ENCODE results near the gene KAZN.

The KAZN gene

GRCh38 chr1:14873677-14874076, 275.2 kb downstream of the KAZN start:
- intact Hi-C loops (cut with micrococcal nuclease): no loop called here
- peaks cover 14% of the 10 kb centered on the region for H3K27me3 Mint-ChIP-seq

GRCh38 chr1:14875524-14876509, 277.3 kb downstream of the KAZN start:
- Mint-ChIP-seq H3K4me3 (no peak overlapping the region), H3K9me3 (no peaks in the 10 kb centered on the region), H3K4me1 (ENCODE audit: low read depth) (peaks cover 11% of the 10 kb centered on the region), H3K27me3 (peaks cover 13% of the 10 kb centered on the region), H3K36me3 (ENCODE audit: low read depth) (no peaks in the 10 kb centered on the region), H3K27ac (no peak overlapping the region)
- intact Hi-C loops (cut with micrococcal nuclease): no loop called here

More at GRCh38 chr1:14873677-14874076, 275.2 kb downstream of the KAZN start:
- Mint-ChIP-seq H3K9me3 (no peaks in the 10 kb centered on the region), H3K36me3 (ENCODE audit: low read depth) (no peaks in the 10 kb centered on the region), H3K4me3 (no peak overlapping the region), H3K4me1 (ENCODE audit: low read depth) (peaks cover 18% of the 10 kb centered on the region), H3K27ac (no peak overlapping the region)

GRCh38 chr1:14876747-14877146, 278.3 kb downstream of the KAZN start:
- Mint-ChIP-seq H3K4me1 (ENCODE audit: low read depth) (peaks cover 1% of the 10 kb centered on the region), H3K4me3 (no peak overlapping the region), H3K27ac (no peak overlapping the region), H3K27me3 (peaks cover 11% of the 10 kb centered on the region), H3K36me3 (ENCODE audit: low read depth) (no peaks in the 10 kb centered on the region), H3K9me3 (no peaks in the 10 kb centered on the region)
- intact Hi-C loops (cut with micrococcal nuclease): no loop called here

GRCh38 chr1:14877224-14877623, 278.7 kb downstream of the KAZN start:
- Mint-ChIP-seq H3K4me3 (no peak overlapping the region), H3K36me3 (ENCODE audit: low read depth) (no peaks in the 10 kb centered on the region), H3K4me1 (ENCODE audit: low read depth) (no peaks in the 10 kb centered on the region), H3K9me3 (no peaks in the 10 kb centered on the region), H3K27ac (no peak overlapping the region), H3K27me3 (peaks cover 11% of the 10 kb centered on the region)
- intact Hi-C loops (cut with micrococcal nuclease): no loop called here

DNA sequence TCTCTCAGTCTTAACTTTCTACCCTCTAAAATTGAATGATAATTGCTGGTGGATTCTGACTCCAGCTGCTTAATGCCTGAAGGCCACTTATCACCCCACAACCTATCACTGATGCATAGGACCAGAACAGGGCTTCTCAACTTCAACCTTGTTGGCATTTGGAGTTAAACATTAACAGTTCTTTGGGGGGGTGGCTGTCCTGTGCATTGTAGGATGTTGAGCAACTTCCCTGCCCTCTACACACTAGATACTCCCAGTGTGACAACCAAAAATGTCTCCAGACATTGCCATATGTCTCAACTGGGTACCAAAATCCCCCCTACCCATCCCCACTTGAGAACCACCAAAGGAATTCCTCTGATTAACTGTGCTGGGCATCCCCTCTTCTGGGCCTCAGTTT, 279.6 kb downstream of the KAZN start:
- Mint-ChIP-seq H3K27me3 (peaks cover 13% of the 10 kb centered on the region), H3K4me3 (no peak overlapping the region), H3K9me3 (no peaks in the 10 kb centered on the region), H3K4me1 (ENCODE audit: low read depth) (no peaks in the 10 kb centered on the region), H3K36me3 (ENCODE audit: low read depth) (no peaks in the 10 kb centered on the region), H3K27ac (no peak overlapping the region)
- intact Hi-C loops (cut with micrococcal nuclease): no loop called here

- Mint-ChIP-seq H3K4me1 (ENCODE audit: low read depth) (no peaks in the 10 kb centered on the region), H3K27me3 (peaks cover 13% of the 10 kb centered on the region), H3K36me3 (ENCODE audit: low read depth) (no peaks in the 10 kb centered on the region), H3K27ac (no peak overlapping the region), H3K9me3 (no peaks in the 10 kb centered on the region), H3K4me3 (no peak overlapping the region)
- intact Hi-C loops (cut with micrococcal nuclease): no loop called here
Observed at GRCh38 chr1:14878951-14879350, 280.5 kb downstream of the KAZN start.

DNA sequence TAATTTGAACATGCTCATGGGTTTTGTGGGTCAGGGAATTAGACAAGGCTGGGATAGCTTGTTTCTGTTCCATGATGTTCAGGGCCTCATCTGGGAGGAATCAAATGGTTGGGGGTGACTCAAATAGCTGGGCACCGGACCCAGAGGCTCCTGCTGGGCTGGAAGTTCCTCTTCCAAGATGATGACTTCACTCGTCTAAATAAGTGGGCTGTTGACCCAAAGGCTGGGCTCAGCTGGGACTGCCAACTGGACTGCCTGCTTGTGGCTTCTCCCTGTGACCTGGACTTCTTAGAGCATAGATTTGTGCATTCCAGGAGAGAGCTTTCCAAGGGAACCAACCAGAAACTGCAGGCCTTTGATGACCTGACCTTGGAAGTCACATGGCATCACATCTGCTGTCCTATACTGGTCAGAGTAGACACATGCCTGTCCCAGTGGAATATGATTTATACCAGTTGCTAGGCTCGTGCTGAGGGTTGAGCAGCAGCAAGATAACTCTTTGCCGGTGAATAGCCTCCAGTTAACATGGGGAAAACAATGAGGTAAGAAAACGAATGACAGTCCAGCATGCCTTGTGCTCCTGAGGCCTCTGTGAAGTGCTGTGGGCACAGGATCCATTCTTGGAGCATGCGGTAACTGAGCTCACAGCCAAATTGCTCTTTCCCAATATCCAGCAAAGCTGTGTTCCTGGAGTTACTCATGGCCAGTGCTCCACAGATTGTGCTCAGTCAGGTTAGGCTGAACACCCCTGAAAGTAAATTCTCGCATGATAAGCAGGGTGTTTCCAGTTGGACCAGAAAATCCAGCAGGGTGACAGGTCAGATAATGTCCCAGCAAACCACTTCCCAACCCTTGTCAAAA, 282.2 kb downstream of the KAZN start:
- H3K27me3 Mint-ChIP-seq: peaks cover 11% of the 10 kb centered on the region

GRCh38 chr1:14881775-14882672, 283.5 kb downstream of the KAZN start:
- no peak overlapping the region for H3K4me3 Mint-ChIP-seq
- no peak overlapping the region for H3K27ac Mint-ChIP-seq
- H3K9me3 Mint-ChIP-seq: no peaks in the 10 kb centered on the region

More for the DNA sequence above, 282.2 kb downstream of the KAZN start:
- Mint-ChIP-seq H3K9me3 (no peaks in the 10 kb centered on the region), H3K27ac (no peak overlapping the region), H3K4me1 (ENCODE audit: low read depth) (no peaks in the 10 kb centered on the region), H3K4me3 (no peak overlapping the region), H3K36me3 (ENCODE audit: low read depth) (no peaks in the 10 kb centered on the region)
- intact Hi-C loops (cut with micrococcal nuclease): no loop called here

GRCh38 chr1:14884614-14885175, 286.2 kb downstream of the KAZN start:
- Mint-ChIP-seq H3K4me1 (ENCODE audit: low read depth) (no peaks in the 10 kb centered on the region), H3K9me3 (no peaks in the 10 kb centered on the region), H3K4me3 (no peak overlapping the region), H3K27ac (no peak overlapping the region), H3K27me3 (peaks cover 3% of the 10 kb centered on the region), H3K36me3 (ENCODE audit: low read depth) (no peaks in the 10 kb centered on the region)
- intact Hi-C loops (cut with micrococcal nuclease): no loop called here

More at GRCh38 chr1:14881775-14882672, 283.5 kb downstream of the KAZN start:
- no peaks in the 10 kb centered on the region for H3K36me3 Mint-ChIP-seq (ENCODE audit: low read depth)
- H3K27me3 Mint-ChIP-seq: peaks cover 3% of the 10 kb centered on the region
- H3K4me1 Mint-ChIP-seq (ENCODE audit: low read depth): no peaks in the 10 kb centered on the region
- intact Hi-C loops (cut with micrococcal nuclease): no loop called here

- H3K36me3 Mint-ChIP-seq (ENCODE audit: low read depth): no peaks in the 10 kb centered on the region
- intact Hi-C loops (cut with micrococcal nuclease): no loop called here
- H3K4me1 Mint-ChIP-seq (ENCODE audit: low read depth): no peaks in the 10 kb centered on the region
- H3K27me3 Mint-ChIP-seq: peaks cover 5% of the 10 kb centered on the region
- H3K27ac Mint-ChIP-seq: no peak overlapping the region
- no peaks in the 10 kb centered on the region for H3K9me3 Mint-ChIP-seq
- H3K4me3 Mint-ChIP-seq: no peak overlapping the region
Observed at GRCh38 chr1:14887044-14887566, 288.6 kb downstream of the KAZN start.

DNA sequence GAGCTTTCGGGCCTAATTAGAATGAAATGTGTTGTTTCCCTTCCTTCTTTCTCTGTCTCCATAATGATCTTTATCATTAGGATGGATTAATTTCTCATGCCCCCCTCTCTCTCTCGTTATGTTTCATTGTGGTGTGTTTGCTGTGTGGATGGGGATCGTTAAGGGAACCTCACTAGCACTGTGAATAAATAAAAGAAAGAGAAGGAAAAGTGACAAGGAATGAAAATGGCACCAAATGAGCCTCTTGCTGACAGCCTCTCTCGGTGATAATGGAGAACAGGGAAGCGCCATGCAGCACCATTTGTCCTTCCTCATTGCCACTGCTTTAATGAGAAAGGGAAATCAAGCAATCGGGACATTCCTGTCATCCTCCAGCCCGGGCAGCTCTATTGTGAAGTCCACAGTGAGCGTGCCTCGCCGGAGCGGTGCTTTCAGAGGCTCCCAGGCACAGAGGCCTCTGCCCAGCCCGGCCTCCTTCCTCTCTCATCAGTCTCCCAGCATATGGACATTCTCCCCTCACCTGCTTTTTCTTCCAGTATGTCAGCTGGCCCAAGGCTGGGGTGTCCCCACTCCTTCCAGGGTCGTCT, 289.4 kb downstream of the KAZN start:
- intact Hi-C loops (cut with micrococcal nuclease): no loop called here
- Mint-ChIP-seq H3K4me1 (ENCODE audit: low read depth) (no peaks in the 10 kb centered on the region), H3K27me3 (peaks cover 10% of the 10 kb centered on the region)

DNA sequence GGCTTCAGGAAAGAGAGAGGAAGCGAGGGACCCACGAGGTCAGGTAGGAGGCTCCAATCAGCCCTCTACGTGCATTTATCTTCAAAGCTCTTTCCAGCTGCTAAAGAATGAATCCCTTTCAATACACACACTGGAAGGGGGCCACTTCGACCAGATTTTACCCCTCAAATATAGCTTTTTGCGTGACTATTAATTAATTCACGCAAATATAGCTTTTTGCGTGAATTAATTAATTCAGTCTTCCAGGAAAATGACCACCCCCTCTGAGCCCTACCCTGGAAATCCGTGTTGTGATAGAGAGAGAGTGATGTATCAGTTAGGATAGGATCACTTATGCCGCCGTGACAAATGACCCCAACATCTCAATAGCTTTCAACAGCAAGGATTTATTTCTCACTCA, 289.9 kb downstream of the KAZN start:
- intact Hi-C loops (cut with micrococcal nuclease): no loop called here
- Mint-ChIP-seq H3K27ac (no peak overlapping the region), H3K9me3 (no peaks in the 10 kb centered on the region), H3K27me3 (peaks cover 11% of the 10 kb centered on the region), H3K4me3 (no peak overlapping the region), H3K4me1 (ENCODE audit: low read depth) (no peaks in the 10 kb centered on the region), H3K36me3 (ENCODE audit: low read depth) (no peaks in the 10 kb centered on the region)

More for the DNA sequence above, 289.4 kb downstream of the KAZN start:
- Mint-ChIP-seq H3K4me3 (no peak overlapping the region), H3K27ac (no peak overlapping the region), H3K36me3 (ENCODE audit: low read depth) (no peaks in the 10 kb centered on the region), H3K9me3 (no peaks in the 10 kb centered on the region)
